T-helper 22 cell (primary cell): Measurements from ENCODE around the gene DDX56.
"Not testable (repeated sequence)": the region's sequence is repeated elsewhere in the genome, so short reads cannot be mapped to it uniquely, and the experiment has no call there.

Experiments used
- DNase-seq: peaks from one replicate; pipeline ENCODE4 v3.0.0-alpha.2; 2020; ENCODE audit warnings: low read depth

The DDX56 gene

GRCh38 chr7:44573464-44574286 is at the start of gene DDX56:
TSS of gene DDX56 (minus strand) at chr7:44573908. CDS start at chr7:44573895, 13 bp downstream.
- DNase-seq, result peak; percentile 87

DNA sequence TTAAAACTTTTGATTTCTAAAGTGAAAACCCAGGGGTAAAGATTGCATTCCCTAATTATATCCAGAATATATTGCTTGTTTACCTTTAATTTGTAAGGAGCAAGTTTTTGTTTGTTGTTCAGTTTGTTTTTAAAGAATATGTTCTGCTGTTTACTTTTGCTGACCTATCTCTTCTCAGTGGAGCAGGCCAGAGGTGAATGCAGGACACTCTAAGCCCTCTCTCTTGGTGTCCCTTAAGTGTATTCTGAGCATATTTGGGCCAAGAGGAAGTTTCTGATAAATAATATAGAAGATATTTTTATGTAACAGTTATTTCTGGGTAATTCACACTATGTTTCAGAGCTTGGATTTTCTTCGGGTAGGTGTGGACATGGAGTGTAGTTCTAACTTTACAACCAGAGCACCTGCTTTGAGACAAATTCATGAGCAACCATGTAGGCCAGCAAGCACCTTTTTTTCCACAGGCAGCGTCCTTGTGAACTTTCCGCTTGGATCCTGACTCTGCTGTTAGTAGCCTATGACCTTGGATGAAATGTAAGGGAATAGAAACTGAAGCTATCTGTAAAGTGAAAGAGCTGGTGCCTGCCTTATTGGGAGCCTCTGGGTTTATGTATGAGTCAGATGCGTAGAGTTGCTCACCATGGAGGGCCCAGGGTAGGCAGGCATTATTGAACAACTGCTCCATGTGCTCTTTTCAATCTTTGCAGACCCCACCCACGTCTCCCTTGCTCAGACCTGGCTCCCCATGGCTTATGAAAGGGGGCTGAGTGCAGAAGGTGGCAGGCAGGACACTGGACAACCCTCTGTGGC is 48.8 kb upstream of the DDX56 start:
- no peak for DNase-seq

GRCh38 chr7:44621750-44622103 is 48.0 kb upstream of the DDX56 start:
- DNase-seq, result no peak

- no peak for DNase-seq
Observed at GRCh38 chr7:44621034-44621749, 47.5 kb upstream of the DDX56 start.

DNA sequence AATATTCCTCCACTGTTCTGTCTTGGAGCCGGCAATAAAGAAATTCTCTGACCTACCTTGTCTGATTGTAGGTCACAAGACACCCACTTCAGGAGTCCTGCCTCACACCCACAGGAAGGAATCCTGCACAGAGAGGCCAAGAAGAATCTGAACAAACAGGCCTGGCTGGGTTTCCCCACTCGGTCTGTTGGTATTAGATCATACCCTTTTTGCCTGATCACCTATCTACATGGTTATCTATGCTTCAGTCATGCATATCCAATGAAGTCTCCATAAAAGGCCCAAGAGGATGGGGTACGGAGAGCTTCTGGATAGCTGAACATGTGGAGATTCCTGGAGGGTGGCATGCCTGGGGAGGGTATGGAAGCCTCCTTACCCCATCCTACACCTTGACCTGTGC is 45.0 kb upstream of the DDX56 start:
- DNase-seq, result peak; percentile 60

GRCh38 chr7:44618045-44618444 is 44.3 kb upstream of the DDX56 start:
- no peak for DNase-seq

GRCh38 chr7:44617225-44617890 is 43.6 kb upstream of the DDX56 start:
- DNase-seq, result no peak

DNA sequence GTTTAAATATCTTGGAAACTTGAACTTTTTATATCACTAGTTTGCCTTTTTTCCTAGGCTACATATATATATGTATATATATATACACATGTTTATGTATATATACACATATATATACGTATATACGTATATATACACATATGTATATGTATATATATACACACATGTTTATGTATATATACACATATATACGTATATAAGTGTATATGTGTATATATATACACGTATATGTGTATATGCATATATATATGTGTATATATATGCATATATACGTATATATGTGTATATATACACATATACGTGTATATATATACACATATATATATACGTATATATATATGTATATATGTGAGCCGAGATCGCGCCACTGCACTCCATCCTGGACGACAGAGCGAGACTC is 42.8 kb upstream of the DDX56 start:
- DNase-seq, result no peak

GRCh38 chr7:44615793-44616192 is 42.1 kb upstream of the DDX56 start:
- no peak for DNase-seq

GRCh38 chr7:44615149-44615611 is 41.5 kb upstream of the DDX56 start:
- peak; percentile 53 for DNase-seq

GRCh38 chr7:44609829-44610228 is 36.1 kb upstream of the DDX56 start:
- no peak for DNase-seq

DNA sequence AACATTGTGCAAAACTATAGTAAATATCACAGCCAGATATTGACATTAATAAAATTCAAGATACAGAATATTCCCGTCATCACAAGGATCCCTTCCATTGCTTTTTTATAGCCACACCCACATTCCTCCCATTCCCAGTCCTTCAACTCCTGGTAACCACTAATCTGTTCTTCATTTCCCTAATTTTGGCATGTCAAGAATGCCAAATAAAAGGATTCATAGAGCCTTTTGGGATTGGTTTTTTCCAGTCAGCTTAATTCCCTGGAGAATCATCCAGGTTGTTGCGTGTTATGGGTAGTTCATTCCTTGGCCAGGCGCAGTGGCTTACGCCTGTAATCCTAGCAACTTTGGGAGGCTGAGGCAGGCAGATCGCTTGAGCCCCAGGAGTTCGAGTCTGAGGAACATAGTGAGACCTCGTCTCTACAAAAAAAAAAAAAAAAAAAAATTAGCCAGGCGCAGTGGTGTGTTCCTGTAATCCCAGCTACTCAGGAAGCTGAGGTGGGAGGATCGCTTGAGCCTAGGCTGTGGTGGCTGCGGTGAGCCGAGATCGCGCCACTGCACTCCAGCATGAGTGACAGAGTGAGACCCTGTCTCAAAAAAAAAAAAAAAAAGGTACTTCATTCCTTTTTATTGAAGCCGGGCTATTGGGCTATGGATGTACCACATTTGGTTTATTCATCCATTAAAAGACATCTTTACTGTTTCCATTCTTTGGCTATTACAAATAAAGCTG is 35.4 kb upstream of the DDX56 start:
- no peak for DNase-seq

GRCh38 chr7:44607141-44608068 is 33.7 kb upstream of the DDX56 start:
- DNase-seq, result no peak

DNA sequence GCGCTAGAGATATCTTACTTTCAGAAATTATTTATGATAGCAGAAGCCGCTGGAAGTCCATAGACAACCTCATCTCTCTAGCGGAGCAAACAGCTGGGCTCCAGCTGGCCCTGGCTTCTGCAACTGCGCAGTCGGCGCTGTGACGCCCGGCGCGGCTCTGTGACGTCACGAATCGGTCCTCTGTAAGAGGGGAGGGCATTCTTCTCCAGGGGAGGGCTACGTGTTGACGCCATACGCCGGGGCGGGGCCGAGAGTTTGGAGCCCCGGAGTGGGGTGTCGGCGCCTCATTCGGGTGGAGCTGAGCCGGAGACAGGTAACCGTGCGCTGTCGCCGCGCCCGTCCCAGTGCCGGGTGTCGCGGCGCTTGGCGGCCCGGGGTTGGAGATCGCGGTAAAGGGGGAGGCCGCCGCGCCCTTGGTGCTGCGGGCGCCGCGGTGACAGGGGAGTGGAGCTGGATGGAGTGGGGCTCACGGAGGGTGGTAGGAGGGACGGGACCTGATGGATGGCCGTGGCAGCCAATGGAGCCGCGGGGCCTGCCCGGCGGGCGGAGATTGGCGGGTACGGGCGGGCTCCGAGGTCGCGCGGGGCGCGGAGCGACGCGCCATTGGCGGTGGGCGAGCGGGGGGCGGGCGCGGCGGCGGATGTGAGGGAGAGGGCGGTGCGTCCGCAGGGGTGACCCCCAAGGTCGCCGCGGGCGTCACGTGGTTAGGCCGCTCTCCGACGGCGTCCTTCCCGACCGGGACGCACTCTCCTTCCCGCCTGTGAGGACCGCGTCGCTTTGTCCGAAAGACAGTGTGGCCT is 32.8 kb upstream of the DDX56 start, which contains the start of gene OGDH:
TSS of gene OGDH (plus strand) at position 287 of the 800 bp plus-strand sequence. CDS start 17,717 bp downstream, outside the sequence.
- DNase-seq, result peak; percentile 97

- DNase-seq, result no peak
Observed at GRCh38 chr7:44604941-44605340, 31.2 kb upstream of the DDX56 start.

DNA sequence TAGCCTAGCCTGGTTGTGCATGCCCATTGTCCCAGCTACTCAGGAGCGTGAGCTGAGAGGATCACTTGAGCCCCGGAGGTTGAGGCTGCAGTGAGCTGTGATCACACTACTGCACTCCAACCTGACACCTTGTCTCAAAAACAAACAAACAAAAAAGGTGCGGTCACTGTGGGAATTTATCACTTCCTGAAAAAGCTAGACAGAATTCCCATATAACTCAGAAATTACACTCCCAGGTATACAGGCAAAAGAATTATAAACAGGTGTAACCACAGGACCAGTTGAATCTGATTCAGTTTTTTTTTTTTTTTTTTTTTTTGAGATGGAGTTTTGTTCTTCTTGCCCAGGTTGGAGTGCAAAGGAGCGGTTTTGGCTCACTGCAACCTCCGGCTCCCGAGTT is 29.5 kb upstream of the DDX56 start:
- no peak for DNase-seq

- no peak for DNase-seq
Observed at GRCh38 chr7:44602576-44602910, 28.8 kb upstream of the DDX56 start.

- no peak for DNase-seq
Observed at GRCh38 chr7:44599222-44599621, 25.5 kb upstream of the DDX56 start.

DNA sequence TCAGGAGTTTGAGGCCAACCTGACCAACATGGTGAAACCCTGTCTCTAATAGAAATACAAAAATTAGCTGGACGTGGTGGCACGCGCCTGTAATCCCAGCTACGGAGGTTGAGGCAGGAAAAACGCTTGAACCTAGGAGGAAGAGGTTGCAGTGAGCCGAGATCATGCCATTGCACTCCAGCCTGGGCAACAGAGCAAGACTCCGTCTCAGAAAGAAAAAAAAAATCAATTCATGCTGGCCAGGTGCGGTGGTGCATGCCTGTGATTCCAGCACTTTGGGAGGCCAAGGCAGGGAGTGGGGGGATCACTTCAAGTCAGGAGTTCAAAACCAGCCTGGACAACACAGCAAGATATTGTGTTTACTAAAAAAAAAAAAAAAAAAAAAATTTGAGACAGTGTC is 23.5 kb upstream of the DDX56 start:
- not testable (repeated sequence) for DNase-seq
